Tibial nerve (tissue), 4 donors: ENCODE measurements around the gene DDX25. TPM values are rescaled to one million over a fixed set of nuclear protein-coding genes. Genes with fewer than 3 reads are reported as not detected.

Experiments
- DNase-seq, 2 donors: peaks; one replicate each; pipeline ENCODE4 v3.0.0-alpha.2; 2019; ENCODE audit warnings: low spot score in 2 of 2
- H3K27ac ChIP-seq, 4 donors: fragments of 200-600 bp; sonication (generic) in 3 of 4; one replicate each; pipeline ENCODE4 v1.5.1; 2017 to 2019; ENCODE audit warnings: mild to moderate bottlenecking in 1 of 4
- H3K27me3 ChIP-seq, 2 donors: fragments of 200-600 bp; sonication (generic) in 1 of 2; one replicate each; pipeline versions ENCODE4 v1.5.1 to v1.6.0; 2017 to 2019
- H3K36me3 ChIP-seq, 3 donors: fragments of 200-600 bp; sonication (generic); one replicate each; pipeline ENCODE4 v1.5.1; 2018 to 2019
- H3K4me1 ChIP-seq, 4 donors: fragments of 200-600 bp; sonication (generic) in 3 of 4; one replicate each; pipeline ENCODE4 v1.5.1; 2017 to 2019
- H3K4me3 ChIP-seq, 4 donors: fragments of 200-600 bp; sonication (generic) in 3 of 4; one replicate each; pipeline ENCODE4 v1.5.1; 2017 to 2019; ENCODE audit warnings: mild to moderate bottlenecking in 1 of 4, moderate library complexity in 1 of 4
- H3K9me3 ChIP-seq, 4 donors: fragments of 200-600 bp; sonication (generic) in 3 of 4; one replicate each; pipeline ENCODE4 v1.5.1; 2017 to 2019
- EP300 ChIP-seq, 2 donors: sonication (generic); formaldehyde crosslinking; IDR thresholded peaks; one replicate each; pipeline ENCODE4 v1.6.1; 2017; ENCODE audit warnings: antibody characterized with exemption in 2 of 2, mild to moderate bottlenecking in 1 of 2
- POLR2A ChIP-seq, 2 donors: fragments of 450-650 bp; IDR thresholded peaks; one replicate each; pipeline ENCODE4 v1.6.1; 2017; ENCODE audit warnings: antibody characterized with exemption in 2 of 2, mild to moderate bottlenecking in 2 of 2, moderate library complexity in 2 of 2
- WGBS, 2 donors: methylation state at CpG; one replicate each; pipeline ENCODE4 v1.1.5; 2018; 5-methylcytosine and 5-hydroxymethylcytosine counted together
- total RNA-seq, 4 donors: library from RNA; depleted of rRNA; stranded (reverse); fragments of >200 nt; gene quantifications; one replicate each; pipeline ENCODE4 v1.1.0, GENCODE V29; 2016
- TF ChIP-seq, protein P1 (sequence below), 5 experiments: fragments of 200-600 bp in 3 of 5; fragments of 450-650 bp in 2 of 5; sonication (generic) in 3 of 5; IDR thresholded peaks; one replicate each; pipeline ENCODE4 v1.5.1; 2016 to 2019; ENCODE audit warnings: antibody characterized with exemption in 5 of 5, mild to moderate bottlenecking in 3 of 5, moderate library complexity in 2 of 5

Gene DDX25
- total RNA-seq, 4 donors from 2014 or later = 0.30 TPM; not detected in 3

GRCh38 chr11:125872138-125872491 lies 32.2 kb upstream of the DDX25 start:
- TF ChIP-seq EP300 (IDR thresholded peaks at IDR 0.05) (no peak), POLR2A (IDR thresholded peaks at IDR 0.05) (no peak)
- TF ChIP-seq, protein P1, sequence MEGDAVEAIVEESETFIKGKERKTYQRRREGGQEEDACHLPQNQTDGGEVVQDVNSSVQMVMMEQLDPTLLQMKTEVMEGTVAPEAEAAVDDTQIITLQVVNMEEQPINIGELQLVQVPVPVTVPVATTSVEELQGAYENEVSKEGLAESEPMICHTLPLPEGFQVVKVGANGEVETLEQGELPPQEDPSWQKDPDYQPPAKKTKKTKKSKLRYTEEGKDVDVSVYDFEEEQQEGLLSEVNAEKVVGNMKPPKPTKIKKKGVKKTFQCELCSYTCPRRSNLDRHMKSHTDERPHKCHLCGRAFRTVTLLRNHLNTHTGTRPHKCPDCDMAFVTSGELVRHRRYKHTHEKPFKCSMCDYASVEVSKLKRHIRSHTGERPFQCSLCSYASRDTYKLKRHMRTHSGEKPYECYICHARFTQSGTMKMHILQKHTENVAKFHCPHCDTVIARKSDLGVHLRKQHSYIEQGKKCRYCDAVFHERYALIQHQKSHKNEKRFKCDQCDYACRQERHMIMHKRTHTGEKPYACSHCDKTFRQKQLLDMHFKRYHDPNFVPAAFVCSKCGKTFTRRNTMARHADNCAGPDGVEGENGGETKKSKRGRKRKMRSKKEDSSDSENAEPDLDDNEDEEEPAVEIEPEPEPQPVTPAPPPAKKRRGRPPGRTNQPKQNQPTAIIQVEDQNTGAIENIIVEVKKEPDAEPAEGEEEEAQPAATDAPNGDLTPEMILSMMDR (IDR thresholded peaks at IDR 0.05) = no peak
- no peaks in the 10 kb centered on the region for H3K36me3 ChIP-seq
- DNase-seq = no peak
- H3K9me3 ChIP-seq = no peaks in the 10 kb centered on the region
- H3K27ac ChIP-seq = no peak overlapping the region
- H3K4me3 ChIP-seq = no peak overlapping the region
- no peaks in the 10 kb centered on the region for H3K27me3 ChIP-seq
- peaks cover 0 to 3% (median 0%) of the 10 kb centered on the region in 4 donors for H3K4me1 ChIP-seq

DNA sequence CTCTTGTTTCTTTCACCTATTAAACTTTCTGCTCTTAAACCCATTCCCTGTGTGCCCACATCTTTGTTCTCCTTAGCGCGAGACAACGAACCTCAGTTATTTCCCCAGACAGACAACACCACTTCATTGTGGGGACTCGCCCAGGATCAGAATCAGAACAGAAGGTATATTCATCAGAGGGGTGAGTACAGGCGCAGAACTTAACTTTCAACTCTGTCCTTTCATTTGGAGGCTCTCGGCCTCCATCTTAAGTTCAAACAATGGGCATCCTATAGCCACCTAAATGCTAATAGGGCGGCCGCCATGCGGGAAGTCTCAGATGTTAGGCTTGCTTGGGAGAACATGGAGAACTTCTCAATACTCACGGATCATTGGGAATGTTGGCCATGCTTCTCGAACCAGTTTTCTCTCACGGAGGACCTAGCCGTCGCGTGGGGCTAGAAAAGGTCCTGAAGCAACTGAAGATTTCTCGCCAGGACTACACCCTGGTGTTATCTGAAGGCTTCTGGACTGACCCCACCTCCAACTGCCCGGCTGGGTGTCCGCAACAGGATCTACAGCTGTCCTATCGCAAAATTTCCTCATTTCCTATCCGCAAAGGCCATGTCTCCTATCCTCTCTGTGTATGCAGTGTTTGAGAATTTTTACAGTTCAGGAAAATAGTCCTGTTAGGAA lies 30.3 kb upstream of the DDX25 start:
- Histone ChIP-seq H3K4me1 (peaks cover 0 to 3% (median 0%) of the 10 kb centered on the region in 4 donors), H3K36me3 (no peaks in the 10 kb centered on the region), H3K27me3 (no peaks in the 10 kb centered on the region), H3K27ac (no peak overlapping the region), H3K4me3 (peak overlapping the region in 1 of 4 donors; percentile 11), H3K9me3 (no peaks in the 10 kb centered on the region)
- WGBS, 2 donors = 64 to 70% methylated on average over 20 of the region's 20 CpGs
- TF ChIP-seq POLR2A (IDR thresholded peaks at IDR 0.05) (no peak), EP300 (IDR thresholded peaks at IDR 0.05) (no peak)
- TF ChIP-seq, protein P1 (IDR thresholded peaks at IDR 0.05) = no peak
- DNase-seq = no peak

- 9 to 10% methylated on average over 8 of the region's 8 CpGs for WGBS, 2 donors
- Histone ChIP-seq H3K27me3 (no peaks in the 10 kb centered on the region), H3K27ac (no peak overlapping the region), H3K36me3 (no peaks in the 10 kb centered on the region), H3K4me1 (peaks cover 0 to 3% (median 0%) of the 10 kb centered on the region in 4 donors), H3K4me3 (peak overlapping the region in 1 of 4 donors; percentile 11), H3K9me3 (no peaks in the 10 kb centered on the region)
- TF ChIP-seq POLR2A (IDR thresholded peaks at IDR 0.05) = no peak
- TF ChIP-seq, protein P1 (IDR thresholded peaks at IDR 0.05) = peak; percentile 61 to 77 (median 65)
- DNase-seq = peak in 1 of 2 donors; percentile 69
Observed at GRCh38 chr11:125874556-125875124, 29.7 kb upstream of the DDX25 start.

- Histone ChIP-seq H3K9me3 (no peaks in the 10 kb centered on the region), H3K27ac (no peak overlapping the region), H3K27me3 (no peaks in the 10 kb centered on the region), H3K36me3 (no peaks in the 10 kb centered on the region), H3K4me1 (peaks cover 0 to 1% (median 0%) of the 10 kb centered on the region in 4 donors), H3K4me3 (no peak overlapping the region)
- TF ChIP-seq EP300 (IDR thresholded peaks at IDR 0.05) = no peak
- no peak for TF ChIP-seq POLR2A (IDR thresholded peaks at IDR 0.05)
- TF ChIP-seq, protein P1 (IDR thresholded peaks at IDR 0.05) = no peak
- WGBS, 2 donors = 83 to 93% methylated on average over 1 of the region's 1 CpG
- no peak for DNase-seq
Observed at GRCh38 chr11:125881291-125881690, 23.0 kb upstream of the DDX25 start.

- no peak for DNase-seq
- Histone ChIP-seq H3K27me3 (no peaks in the 10 kb centered on the region), H3K4me3 (no peak overlapping the region), H3K4me1 (peaks cover 0 to 10% (median 3%) of the 10 kb centered on the region in 4 donors), H3K27ac (no peak overlapping the region), H3K36me3 (no peaks in the 10 kb centered on the region), H3K9me3 (no peaks in the 10 kb centered on the region)
- 76 to 77% methylated on average over 8 of the region's 8 CpGs for WGBS, 2 donors
- TF ChIP-seq POLR2A (IDR thresholded peaks at IDR 0.05) (no peak), EP300 (IDR thresholded peaks at IDR 0.05) (no peak)
- TF ChIP-seq, protein P1 (IDR thresholded peaks at IDR 0.05) = no peak
Observed at GRCh38 chr11:125883375-125883774, 20.9 kb upstream of the DDX25 start.
